Measurements from ENCODE around the gene WDFY2.

- TF ChIP-seq SP1 (IDR thresholded peaks at IDR 0.05) = no peak
- no peak for TF ChIP-seq CTBP1 (IDR thresholded peaks at IDR 0.05; ENCODE audit: borderline replicate concordance)
- TF ChIP-seq PKNOX1 (IDR thresholded peaks at IDR 0.05) = no peak
- no peak for TF ChIP-seq FOXA1 (IDR thresholded peaks at IDR 0.05)
- no peak for TF ChIP-seq FOXM1 (IDR thresholded peaks at IDR 0.05; ENCODE audit: borderline replicate concordance)
- TF ChIP-seq ZNF384 (IDR thresholded peaks at IDR 0.05) = no peak
- no peak for TF ChIP-seq FOXK2 (IDR thresholded peaks at IDR 0.05)
- TF ChIP-seq SUZ12 (IDR thresholded peaks at IDR 0.05) = no peak
- no peak for TF ChIP-seq L3MBTL2 (conservative IDR thresholded peaks at IDR 0.05)
- TF ChIP-seq BHLHE40 (IDR thresholded peaks at IDR 0.05; ENCODE audit: borderline replicate concordance) = no peak
- no peak for TF ChIP-seq HDGF (IDR thresholded peaks at IDR 0.05; ENCODE audit: borderline replicate concordance)
- TF ChIP-seq NFRKB (IDR thresholded peaks at IDR 0.05) = no peak
- TF ChIP-seq ARNT (IDR thresholded peaks at IDR 0.05) = no peak
- no peak for TF ChIP-seq TARDBP (IDR thresholded peaks at IDR 0.05)
Observed at GRCh38 chr13:51660813-51661212, 76.6 kb downstream of the WDFY2 start.
